ENCODE data around the gene KLHL5.
"Not testable (repeated sequence)": the region's sequence is repeated elsewhere in the genome, so short reads cannot be mapped to it uniquely, and the experiment has no call there.

KLHL5 gene, protein sequence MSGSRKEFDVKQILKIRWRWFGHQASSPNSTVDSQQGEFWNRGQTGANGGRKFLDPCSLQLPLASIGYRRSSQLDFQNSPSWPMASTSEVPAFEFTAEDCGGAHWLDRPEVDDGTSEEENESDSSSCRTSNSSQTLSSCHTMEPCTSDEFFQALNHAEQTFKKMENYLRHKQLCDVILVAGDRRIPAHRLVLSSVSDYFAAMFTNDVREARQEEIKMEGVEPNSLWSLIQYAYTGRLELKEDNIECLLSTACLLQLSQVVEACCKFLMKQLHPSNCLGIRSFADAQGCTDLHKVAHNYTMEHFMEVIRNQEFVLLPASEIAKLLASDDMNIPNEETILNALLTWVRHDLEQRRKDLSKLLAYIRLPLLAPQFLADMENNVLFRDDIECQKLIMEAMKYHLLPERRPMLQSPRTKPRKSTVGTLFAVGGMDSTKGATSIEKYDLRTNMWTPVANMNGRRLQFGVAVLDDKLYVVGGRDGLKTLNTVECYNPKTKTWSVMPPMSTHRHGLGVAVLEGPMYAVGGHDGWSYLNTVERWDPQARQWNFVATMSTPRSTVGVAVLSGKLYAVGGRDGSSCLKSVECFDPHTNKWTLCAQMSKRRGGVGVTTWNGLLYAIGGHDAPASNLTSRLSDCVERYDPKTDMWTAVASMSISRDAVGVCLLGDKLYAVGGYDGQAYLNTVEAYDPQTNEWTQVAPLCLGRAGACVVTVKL

DNA sequence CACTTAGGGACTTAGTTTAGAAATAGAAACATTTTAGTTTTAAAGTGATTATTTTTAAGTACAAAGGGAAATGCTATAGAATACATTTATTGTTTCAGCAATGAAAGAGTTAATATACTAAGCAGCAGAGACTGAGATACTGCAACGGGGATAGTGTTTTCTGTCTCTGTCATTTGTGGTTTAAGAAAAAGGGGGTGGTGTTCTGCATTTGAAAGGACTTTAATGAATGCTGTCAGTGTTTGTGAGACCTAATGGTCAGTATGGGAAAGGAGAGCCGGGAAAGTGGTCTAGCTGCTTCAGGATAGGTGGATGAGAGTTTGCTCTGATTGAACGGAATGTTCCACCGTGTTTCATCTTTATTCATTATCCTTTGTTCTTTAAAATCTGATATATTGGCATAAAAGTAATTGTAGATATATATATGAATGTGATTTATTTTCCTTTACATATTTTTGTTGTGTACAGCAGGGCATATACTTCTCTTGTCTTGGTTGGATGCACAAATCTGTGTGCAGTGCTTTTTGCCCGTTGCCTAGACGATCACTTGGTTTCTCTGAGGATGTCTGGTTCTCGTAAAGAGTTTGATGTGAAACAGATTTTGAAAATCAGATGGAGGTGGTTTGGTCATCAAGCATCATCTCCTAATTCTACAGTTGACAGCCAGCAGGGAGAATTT, at the start of gene KLHL5:
TSS of gene KLHL5 (plus strand) at position 139 of the 676 bp plus-strand sequence. CDS start at position 560, 421 bp downstream.
- DNase-seq = no peak

DNA sequence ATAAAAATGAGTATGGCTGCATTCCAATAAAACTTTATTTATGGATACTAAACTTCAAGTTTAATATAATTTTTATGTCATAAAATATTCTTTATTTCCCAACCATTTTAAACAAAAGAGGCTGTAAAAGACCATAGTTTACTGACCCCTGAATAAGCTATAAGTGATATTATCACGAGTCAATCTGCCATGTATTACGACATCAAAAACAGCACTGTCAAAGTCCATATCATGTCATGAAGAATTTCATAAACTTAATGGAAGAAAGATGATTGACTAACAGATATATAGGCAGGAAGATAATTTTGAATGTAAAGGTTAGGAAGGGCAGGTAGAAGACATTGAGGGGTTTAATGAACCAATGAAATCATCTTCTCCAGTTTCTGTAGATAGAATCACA, 48.0 kb upstream of the KLHL5 start:
- no peak for DNase-seq

DNA sequence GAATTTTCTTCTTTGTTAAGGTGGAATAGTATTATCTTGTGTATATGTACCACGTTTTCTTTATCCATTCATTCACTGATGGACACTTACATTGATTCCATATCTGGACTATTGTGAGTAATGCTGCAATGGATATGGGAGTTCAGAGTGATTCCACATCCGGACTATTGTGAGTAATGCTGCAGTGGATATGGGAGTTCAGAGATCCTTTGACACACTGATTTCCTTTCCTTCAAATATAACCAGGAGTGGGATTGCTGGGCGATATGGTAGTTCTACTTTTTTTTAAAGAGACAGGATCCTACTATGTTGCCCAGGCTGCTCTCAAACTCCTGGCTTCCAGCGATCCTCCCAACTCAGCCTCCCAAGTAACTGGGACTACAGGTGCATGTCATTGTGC, 41.9 kb upstream of the KLHL5 start:
- no peak for DNase-seq

DNA sequence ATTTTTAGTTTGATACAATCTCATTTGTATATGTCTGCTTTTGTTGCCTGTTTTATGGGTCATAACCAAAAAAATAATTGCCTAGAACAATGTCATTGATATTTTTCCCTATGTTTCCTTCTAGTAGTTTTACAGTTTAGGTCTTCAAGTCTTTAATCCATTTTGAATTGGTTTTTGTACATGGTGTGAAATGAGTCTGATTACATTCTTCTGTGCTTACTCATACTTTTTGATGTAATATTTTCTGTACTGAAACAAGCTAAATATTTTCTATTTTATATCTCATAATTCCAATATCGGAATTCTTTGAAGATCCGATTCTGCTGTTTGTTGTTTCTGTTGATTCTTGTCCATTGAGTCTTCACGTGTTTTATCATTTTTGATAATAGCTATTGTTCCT, 40.4 kb upstream of the KLHL5 start:
- DNase-seq = no peak

DNA sequence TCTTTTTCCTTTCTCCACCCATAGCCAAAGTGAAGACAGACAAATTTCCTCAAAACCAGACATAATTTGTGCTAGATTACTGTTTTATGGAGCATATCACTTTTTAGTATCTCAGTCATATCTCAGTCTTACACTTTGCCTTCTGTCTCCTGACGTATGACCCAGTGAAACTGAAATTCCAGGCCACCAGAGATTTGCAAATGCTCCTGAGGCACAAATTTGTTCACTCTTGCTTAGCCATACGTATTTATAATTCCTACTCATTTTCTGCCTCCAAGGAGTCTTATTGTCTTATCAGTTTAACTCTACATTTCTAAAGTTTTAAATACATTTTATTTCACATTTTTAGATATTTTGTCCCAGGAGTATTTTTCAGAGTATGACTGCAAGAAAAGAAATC, 39.8 kb upstream of the KLHL5 start:
- DNase-seq = no peak

DNA sequence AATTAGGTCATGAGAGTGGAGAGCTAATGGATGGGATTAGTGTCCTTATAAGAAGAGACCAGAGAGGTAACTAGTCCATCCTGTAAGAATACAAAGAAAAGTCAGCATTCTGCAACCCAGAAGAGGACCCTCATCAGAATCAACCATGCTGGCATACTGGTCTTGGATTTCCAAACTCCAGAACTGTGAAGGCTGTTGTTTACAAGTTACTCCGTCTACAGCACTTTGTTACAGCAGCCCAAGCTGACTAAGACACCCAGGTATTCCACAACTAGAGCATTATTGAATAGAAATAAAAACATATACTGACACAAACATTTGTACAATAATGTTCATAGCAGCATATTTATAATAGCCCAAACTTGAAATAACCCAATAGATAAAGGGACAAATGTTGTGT, 39.0 kb upstream of the KLHL5 start:
- no peak for DNase-seq

DNA sequence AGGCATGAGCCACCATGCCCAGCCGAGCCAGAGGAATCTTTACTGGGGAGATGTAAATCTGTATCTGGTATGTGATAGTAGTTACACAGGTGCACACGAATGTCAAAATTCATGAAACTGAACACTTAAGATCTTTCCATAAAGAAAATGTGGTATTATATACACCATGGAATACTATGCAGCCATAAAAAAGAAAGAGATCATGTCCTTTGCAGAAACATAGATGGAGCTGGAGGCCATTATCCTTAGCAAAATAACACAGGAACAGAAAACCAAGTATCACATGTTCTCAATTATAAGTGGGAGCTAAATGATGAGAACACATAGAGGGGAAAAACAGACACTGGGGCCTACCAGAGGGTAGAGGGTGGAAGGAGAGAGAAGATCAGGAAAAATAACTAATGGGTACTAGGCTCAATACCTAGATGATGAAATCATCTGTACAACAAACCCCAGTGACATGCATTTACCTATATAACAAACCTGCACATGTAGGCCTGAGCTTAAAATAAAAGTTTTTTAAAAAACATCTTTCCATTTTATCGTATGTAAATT, 37.6 kb upstream of the KLHL5 start:
- DNase-seq = no peak

DNA sequence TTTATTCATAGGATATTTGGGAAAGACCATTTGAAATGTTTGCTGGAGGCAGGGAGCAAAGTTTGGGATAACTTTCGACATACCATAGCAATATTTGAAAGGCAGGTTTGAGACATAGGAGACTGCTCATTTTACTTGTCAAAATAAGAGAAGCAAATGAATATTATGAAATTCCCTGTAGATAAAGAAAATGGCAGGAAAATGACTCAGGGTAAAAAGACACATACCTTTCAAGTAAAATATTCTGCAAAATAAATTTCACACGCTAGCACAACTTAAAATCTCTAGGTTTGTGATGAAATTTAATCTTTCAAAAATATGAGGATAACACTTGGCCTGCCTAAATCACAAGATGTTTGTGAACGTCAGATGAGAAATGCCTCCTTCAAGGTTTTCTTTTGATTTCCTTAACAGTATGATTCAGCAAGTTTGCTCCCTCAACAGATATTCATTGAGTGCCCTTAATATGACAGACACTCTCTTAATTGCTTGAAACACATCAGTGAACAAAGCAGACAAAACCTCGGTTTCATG, 36.4 kb upstream of the KLHL5 start:
- DNase-seq = no peak

DNA sequence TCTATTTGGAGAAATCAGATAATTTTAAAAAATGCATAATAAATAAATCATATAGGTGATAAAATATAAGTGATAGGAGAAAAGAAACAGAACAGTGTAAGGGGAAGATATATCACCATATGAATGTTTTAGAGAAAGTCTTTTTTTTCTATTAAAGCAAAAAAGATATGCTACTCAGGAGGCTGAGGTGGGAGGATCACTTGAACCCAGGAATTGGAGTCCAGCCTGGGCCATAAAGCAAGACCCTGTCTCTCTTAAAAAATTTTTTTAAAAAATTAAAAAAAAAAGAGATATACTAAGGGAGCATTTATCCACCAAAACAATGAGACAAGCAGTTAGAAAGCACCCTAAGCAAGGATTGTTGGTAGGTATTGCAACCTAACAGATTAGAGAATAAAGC, 35.9 kb upstream of the KLHL5 start:
- no peak for DNase-seq

DNA sequence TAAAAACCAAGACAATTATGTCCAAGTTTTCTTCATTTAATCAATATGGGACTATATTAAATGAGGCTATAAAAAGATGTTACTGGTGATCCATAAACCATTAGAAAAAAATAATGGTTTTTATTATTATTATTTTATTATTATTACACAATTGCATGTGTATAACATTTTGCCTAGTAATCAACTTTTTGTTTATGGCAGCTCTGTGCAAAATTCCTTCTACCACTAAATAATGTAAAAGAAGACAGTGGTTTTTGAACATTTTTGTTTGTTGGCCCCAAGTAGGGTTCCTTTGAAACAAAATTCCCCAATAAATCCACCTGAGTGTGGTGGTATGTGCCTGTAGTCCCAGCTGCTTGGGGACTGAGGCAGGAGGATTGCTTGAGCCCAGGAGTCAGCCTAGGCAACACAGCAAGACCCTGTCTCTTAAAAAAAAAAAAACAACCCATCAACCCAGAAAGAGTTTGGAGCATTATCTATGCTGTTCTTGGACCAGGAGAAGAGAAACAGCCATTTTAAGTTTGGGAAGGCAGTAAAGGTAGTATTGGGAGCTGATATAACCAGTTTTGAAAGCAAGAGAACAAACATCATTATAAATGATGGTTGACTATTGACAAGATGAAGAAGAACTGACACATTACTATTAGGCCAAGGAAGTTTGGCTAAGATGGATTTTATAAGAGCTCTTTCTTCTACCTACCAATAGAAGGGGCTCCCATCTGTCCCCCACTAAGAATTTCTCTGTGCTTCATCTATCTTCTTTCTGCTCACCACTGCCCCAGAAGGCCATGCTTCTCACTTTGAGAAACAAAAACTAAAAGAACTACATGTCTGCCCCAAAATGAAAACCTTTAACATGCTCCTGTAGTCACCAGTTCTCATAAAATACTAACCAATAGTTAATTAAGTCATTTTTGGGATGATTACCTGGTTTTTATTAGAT, 32.0 kb upstream of the KLHL5 start:
- DNase-seq = peak in 1 of 2 experiments; percentile 67

DNA sequence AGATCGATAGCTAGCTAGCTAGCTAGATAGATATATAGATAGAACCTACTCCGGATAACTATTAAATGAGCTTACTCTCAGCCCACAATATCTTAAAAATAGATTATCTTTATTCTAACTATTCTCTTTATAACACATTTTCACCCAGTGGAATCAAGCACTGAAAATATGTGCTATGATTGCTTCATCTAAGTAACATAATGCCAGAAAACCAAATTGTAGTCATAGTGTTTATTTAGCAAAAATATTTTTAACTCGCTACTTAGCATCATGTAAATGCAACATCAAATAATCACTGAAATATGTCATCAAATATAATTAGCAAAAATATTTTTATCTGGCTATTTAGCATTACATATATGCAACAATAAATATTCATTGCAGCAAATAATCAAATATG, 31.3 kb upstream of the KLHL5 start:
- no peak for DNase-seq

DNA sequence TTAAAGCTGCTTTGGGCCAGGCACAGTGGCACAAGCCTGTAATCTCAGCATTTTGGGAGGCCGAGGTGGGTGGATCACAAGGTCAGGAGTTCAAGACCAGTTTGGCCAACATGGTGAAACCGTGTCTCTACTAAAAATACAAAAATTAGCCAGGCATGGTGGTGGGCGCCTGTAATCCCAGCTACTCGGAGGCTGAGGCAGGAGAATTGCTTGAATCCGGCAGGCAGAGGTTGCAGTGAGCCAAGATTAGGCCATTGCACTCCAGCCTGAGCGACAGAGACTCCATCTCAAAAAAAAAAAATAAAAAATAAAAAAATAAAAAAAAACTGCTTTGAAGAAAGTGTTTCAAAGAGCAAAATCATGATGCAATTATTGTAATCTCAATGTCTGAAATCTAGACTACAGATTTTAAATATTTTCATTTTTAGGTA, 30.4 kb upstream of the KLHL5 start:
- DNase-seq = not testable (repeated sequence)

DNA sequence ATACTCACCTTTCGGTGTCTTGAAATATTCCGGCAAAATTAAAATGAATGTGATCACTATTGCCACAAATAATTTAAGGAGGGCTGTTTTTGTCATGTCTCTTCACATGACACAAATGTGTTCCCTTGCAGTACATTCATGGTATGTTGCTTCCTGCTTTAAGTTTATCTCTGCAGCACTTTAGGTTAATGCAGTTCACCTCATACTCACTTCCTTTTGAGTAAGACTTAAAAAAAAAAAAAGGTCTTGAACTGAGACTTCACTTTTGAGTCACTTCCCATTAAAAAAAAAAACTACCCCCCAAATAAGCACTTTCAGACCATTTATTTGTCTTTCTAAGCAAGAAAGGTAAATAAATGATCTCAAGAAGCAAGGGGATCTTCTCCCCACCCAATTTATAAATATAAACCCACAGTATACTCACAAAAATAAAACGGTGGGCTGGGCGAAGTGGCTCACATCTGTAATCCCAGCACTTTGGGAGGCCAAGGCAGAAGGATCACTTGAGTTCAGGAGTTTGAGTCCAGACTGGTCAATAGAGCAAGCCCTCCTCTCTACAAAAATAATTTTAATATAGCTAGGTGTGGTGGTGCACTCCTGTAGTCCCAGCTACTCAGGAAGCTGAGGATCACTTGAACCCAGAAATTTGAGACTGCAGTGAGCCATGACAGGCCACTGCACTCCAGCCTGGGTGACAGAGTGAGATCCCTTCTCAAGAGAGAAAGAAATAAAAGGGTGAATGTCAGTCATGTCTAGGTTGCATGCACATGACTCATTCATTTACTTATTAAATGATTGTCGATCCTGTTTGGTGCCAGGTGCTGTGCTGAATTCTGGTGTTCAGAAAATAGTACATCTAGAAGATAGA, 29.6 kb upstream of the KLHL5 start, which contains the start of gene TMEM156:
TSS of gene TMEM156 (minus strand) at position 192 of the 868 bp plus-strand sequence. CDS start at position 96, 96 bp downstream.
- peak in 1 of 2 experiments; percentile 69 for DNase-seq

DNA sequence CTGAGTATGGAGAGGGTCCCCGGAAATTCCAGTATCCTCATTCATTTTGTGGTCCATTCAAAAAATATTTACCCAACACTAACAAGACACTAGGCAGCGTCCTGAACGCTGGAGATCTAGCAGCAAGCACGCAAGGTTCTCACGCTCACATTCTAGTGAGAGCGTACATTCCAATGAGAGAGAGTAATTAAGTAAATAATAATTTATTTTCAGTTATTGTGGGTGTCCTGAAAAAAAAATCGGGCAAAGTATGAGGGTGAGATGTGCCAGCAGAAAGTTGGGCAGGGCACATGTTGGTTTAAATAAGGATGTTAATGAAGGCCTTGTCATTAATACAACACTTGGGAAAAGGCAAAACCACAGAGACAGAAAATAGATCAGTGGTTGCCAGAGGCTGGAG, 25.9 kb upstream of the KLHL5 start:
- no peak for DNase-seq

DNA sequence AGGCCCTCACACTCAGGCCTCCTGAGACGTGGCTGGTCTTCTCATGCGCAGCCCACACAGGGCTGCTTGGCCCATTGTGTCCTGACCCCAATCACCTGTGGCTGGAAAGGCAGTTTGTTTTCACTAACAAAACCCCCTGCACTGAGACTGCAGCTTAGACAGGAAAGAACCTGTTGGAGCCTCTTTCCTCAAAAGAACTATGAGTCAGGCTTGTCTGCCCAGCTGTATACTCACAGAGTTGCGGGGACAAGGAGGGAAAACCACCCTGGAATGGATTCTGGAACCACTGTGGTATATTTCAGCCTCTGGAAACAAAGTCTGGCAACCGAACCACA, 24.6 kb upstream of the KLHL5 start:
- no peak for DNase-seq

DNA sequence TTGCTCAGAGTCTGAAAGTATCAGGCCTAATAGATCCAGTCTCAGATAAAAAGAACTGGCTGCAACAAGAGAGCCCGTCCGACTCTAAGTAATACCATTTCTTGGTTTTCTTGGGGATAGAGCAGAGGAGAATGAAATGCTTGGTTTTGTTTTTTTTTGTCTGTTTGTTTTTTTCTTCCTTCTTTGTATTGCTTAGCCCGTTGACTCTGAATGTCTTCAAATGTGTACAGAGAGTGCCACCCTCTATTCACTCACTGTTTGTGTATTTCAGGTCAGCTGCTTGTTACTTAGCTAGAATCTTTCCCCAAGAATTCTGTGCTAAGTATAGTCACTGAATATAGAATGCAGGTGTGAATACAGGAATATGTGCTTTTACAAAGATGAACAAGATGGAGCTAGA, 24.1 kb upstream of the KLHL5 start:
- no peak for DNase-seq

DNA sequence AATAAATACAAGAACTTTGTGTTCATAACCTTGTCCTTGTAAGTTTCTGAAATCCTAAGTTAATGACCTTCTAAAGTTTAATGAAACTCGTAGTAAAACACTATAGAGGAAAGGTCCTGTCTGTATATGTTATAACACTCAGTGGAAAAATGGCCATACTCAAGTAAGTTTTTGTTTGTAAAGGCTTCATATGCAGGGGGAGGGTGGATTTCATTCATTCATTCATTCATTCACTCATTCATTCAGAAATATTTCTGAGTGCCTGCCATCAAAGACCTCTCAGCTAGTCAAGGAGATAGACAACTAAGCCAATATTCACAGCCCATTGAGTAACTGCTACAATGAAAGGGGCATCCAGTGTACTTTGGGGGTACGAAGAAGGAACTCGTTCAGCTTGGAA, 22.9 kb upstream of the KLHL5 start:
- no peak for DNase-seq

DNA sequence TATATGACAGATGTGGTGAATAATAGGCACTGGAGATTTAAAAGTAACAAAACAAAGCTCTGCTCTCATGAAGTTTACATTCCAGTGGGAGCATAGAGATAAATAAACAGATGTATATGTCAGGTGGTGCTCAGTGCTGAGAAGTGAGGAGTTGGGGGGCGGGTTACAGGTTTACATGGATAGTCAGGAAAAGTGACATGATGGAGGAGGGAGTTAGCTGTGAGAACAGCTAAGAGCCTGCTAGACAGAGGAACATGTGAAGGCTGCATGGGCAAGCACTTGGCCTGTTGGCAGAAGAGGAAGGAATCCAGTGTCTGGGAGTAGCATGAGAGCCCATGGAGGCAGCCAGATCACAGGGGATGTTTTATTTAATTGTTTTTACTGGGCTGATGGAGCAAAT, 19.7 kb upstream of the KLHL5 start:
- DNase-seq = no peak

DNA sequence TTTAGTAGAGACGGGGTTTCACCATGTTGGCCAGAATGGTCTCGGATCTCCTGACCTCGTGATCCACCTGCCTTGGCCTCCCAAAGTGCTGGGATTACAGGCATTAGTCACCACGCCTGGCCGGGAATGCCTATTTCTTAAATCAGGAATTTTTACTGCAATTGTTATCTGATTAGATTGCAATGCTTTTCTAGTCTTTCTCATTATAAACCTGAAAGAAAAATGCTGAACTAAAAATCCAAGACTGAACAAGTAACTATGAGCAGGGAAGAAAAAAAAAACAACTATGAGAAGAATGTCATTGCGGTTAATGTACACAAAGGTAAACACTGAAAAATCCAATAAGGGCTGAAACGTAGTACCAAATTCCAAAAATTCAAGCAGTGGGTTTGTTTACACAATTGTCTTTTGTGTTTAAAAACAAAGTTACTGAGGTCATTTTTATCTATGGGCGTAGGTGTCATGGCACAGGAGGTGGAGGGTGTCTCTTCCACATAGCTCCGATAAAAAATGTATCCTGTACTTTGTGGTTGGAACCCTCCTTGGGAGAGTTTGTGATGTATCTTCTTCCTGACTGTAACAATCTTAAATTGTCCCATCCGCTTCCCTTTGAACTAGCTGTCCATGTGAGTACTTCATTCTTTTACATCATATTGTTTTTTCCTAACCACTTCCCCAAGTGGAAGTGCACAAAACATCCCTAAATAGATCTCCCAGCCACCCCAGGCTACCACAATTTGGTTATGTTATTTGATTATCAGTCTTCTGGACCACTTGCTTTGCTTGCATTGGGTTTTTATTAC, 18.8 kb upstream of the KLHL5 start:
- DNase-seq = peak in 1 of 2 experiments; percentile 72

DNA sequence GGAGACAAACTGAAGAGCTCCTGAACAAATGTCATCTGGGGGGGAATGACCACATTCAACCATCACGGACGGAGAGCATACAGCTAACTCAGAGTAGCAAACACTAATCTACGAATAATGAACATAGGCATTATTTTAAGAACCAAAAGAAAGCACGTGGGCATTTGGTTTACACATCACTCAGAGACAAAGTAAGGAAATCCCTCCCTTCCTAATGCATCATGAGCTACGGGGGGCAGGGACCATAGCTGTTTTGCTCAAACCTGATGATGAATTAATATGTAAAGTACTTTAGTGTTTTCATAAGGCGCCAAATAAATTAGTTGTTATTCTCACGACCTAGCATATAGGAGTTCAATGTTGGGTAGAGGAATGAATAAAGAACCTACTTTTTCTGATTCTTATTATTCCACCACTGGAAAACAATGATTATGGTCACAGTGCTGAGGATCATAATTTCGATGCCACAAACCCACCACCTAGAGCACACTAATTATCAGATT, 18.1 kb upstream of the KLHL5 start:
- peak in 1 of 2 experiments; percentile 47 for DNase-seq

Measured in SW 1271 (cell line).